GM12878 (cell line): Measurements from ENCODE around the gene ROCK2.

Source experiments
- EP300 ChIP-seq, 2 experiments: fragments of 150-350 bp in 1 of 2; IDR thresholded peaks; 2 replicates each; pipeline ENCODE4 v1.6.1; 2011 to 2012; ENCODE audit warnings: low read depth in 2 of 2, low read length in 2 of 2, borderline replicate concordance in 1 of 2, improper control_type of control experiment in 1 of 2, inconsistent platforms in 1 of 2; ENCODE audit not compliant: control insufficient read depth in 1 of 2
- NFIC ChIP-seq: IDR thresholded peaks from 2 replicates; pipeline ENCODE4 v1.6.1; 2012; ENCODE audit warnings: low read depth, mild to moderate bottlenecking, inconsistent platforms, low read length, moderate library complexity
- TF ChIP-seq, protein P1 (sequence below): IDR thresholded peaks from 2 replicates; pipeline ENCODE4 v1.6.1; 2011; ENCODE audit warnings: low read depth, low read length, improper control_type of control experiment, borderline replicate concordance

GRCh38 chr2:11175293-11175795 lies 169.1 kb downstream of the ROCK2 start:
- TF ChIP-seq, protein P1, sequence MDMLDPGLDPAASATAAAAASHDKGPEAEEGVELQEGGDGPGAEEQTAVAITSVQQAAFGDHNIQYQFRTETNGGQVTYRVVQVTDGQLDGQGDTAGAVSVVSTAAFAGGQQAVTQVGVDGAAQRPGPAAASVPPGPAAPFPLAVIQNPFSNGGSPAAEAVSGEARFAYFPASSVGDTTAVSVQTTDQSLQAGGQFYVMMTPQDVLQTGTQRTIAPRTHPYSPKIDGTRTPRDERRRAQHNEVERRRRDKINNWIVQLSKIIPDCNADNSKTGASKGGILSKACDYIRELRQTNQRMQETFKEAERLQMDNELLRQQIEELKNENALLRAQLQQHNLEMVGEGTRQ, result no peak
- TF ChIP-seq EP300 (IDR thresholded peaks at IDR 0.05; ENCODE audit: borderline replicate concordance in 1 of 2, control insufficient read depth in 1 of 2, low read depth in 2 of 2, low read length in 2 of 2) (no peak), NFIC (no peak)
